Measurements from ENCODE around the gene HAGHL.
A peak's percentile ranks its signal among the peaks of the same experiment; 100 is the strongest.
"Not testable (repeated sequence)": the region's sequence is repeated elsewhere in the genome, so short reads cannot be mapped to it uniquely, and the experiment has no call there.

The HAGHL gene

DNA sequence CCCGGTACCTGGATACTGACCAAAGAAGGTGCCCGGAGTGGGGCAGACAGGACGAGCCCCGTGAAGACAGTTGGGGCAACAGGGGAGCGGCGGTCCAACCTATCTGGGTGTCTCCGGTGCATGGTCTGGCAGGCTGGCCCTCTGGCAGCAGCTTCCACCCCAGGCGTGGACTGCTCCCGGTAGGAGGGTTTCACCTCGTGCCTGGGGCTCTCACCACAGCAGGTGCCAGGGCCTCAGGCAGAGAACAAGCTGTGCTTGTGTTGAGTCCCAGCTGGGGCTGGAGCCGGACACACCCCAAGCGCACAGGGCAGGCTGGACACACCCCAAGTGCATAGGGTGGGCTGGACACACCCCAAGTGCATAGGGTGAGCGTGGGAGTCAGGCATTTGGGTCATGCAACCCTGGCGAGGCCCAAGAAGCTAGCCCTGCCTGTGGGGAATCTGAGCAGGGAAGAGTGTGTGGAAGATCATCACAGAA is 19.8 kb upstream of the HAGHL start:
- no peak for DNase-seq (ENCODE audit: low read depth)

- no peak for DNase-seq (ENCODE audit: low read depth)
Observed at GRCh38 chr16:708019-708418, 18.9 kb upstream of the HAGHL start.

DNA sequence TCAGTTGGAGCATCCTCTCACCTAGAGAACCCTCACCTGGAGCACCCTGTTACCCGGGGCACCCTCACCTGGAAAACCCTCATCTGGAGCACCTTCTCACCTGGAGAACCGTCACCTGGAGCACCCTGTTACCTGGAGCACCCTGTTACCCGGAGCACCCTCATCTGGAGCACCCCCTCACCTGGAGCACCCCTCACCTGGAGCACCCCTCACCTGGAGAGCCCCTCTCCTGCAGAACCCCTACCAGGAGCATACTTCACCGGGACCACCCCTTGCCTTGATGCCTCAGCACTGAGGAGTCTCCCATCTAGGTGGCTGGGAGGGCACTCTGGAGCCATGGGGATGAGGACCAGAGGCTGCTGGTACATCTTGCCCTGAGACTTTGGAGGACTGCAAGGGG is 17.9 kb upstream of the HAGHL start:
- DNase-seq (ENCODE audit: low read depth) = no peak

GRCh38 chr16:709566-710499 is 17.1 kb upstream of the HAGHL start:
- no peak for DNase-seq (ENCODE audit: low read depth)

DNA sequence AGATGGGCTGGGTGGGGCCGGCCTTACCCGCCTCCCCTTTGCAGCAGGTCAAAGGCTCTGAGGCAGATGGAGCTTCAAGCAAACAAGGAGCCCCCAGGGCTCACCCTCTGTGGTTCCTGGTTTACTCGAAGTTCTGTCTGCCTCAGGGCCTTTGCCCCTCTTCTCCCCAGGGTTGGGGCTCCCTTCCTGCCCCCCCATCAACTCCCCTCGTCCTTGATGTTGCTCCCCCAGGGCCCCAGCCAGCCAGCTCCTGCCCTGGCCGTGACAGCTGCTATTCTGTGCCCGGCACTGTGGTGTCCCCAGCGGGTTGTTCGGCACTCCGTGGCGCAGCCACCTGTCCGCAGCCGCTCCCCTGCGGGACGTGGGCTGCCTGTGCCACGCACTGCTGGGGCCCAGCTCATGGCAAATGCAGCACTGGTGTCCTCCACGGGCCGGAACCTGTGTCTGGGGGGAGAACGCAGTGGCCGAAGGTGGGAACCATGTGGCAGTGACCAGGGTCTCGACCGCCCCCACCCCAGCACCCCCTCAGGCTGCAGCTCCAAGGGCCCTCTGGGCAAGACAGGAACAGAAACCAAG is 16.3 kb upstream of the HAGHL start:
- no peak for DNase-seq (ENCODE audit: low read depth)

- DNase-seq (ENCODE audit: low read depth) = no peak
Observed at GRCh38 chr16:711084-711483, 15.8 kb upstream of the HAGHL start.

DNA sequence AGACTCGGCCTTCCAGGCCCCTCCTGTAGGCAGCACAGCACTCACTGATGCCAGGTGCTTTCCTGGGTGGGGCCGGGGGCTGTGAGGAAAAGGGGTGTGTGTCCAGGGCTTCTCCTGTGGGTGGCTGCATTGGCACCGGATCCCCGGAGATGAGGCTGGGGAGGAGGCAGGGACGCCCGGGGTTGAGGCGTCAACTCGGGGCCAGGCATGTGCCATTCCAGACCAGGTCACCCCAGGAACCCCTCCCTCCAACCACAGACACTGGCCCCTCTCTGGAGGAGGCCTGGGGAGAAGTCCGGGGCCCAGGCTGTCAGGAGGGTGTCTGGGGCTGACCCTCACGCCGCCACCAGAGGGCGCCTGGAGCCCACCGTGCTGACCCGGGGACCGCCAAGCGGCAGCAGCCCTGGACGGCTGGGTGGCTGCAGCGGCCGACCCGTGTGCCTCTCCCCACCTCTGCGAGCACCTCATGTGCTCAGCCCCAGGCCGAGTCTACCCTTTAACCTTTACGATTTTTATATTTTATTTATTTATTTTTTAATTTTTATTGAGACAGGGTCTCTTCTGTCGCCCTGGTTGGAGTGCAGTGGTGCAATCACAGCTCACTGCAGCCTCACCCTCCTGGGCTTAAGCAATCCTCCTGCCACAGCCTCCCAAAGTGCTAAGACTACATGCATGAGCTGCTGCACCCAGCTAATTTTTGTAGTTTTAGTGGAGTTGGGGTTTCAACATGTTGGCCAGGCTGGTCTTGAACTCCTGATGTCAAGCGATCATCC is 15.2 kb upstream of the HAGHL start:
- DNase-seq (ENCODE audit: low read depth) = peak; percentile 73

GRCh38 chr16:712740-713250 is 14.1 kb upstream of the HAGHL start:
- not testable (repeated sequence) for DNase-seq (ENCODE audit: low read depth)

GRCh38 chr16:714079-714478 is 12.8 kb upstream of the HAGHL start:
- DNase-seq (ENCODE audit: low read depth) = no peak

DNA sequence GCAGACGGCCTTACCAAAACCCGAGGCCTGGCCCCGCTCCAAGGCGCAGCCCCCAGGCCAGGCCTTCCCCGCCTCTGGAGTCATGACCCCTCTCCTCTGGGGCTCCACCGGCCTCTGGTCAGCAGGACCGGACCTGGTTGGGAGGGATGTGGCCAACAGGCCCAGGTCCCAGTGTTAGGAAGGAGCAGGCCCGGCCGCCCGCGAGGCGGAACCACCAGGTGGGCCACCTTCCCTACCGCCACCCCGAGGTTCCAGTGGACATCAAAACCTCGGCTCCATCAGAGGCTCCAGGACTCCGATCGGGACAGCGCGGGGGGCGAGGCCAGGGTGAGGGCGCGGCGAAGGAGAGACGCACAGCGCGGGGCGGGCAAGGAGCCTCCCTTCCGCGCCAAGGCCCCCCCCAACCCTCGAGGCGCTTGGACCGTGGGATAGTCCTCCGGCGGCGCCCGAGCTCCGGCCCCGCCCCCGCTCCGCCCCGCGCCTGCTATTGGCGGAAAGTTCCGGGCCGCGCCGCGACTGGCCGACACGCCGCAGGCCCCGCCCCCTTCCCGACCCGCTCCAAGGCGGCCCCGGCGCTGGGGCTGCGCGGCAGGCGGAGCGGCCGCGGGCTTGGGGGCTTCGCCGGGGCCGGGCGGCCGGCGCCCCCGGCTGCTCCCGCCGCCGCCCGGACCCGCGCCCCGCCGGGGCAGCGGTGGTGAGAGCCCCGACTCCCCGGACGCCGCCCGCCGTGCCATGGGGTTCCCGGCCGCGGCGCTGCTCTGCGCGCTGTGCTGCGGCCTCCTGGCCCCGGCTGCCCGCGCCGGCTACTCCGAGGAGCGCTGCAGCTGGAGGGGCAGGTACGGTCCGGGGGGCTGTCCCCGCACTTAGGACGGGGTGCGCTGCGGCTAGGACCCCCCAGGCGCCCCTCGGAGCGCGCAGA is 12.1 kb upstream of the HAGHL start, which contains the start of gene METRN:
Gene METRN (plus strand): TSS at position 561 of the 919 bp plus-strand sequence. CDS start 172 bp downstream, at position 733.
- peak; percentile 86 for DNase-seq (ENCODE audit: low read depth)

DNA sequence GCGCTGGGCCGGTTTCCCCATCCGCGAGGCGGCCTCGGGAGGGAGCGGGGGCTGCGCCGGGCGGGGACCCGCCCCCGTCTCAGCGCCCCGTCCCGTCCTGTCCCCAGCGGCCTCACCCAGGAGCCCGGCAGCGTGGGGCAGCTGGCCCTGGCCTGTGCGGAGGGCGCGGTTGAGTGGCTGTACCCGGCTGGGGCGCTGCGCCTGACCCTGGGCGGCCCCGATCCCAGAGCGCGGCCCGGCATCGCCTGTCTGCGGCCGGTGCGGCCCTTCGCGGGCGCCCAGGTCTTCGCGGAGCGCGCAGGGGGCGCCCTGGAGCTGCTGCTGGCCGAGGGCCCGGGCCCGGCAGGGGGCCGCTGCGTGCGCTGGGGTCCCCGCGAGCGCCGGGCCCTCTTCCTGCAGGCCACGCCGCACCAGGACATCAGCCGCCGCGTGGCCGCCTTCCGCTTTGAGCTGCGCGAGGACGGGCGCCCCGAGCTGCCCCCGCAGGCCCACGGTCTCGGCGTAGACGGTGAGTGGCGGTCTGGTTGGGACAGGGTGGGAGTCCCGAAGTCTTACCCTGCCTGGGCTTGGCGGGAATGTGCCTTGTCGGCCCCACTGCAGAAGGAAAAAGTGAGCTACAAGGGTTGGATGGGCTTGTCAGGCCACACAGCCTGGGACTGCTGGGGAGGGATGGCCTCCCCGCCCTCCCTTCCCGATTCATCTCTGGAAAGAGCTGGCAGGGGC is 11.3 kb upstream of the HAGHL start:
- no peak for DNase-seq (ENCODE audit: low read depth)

DNA sequence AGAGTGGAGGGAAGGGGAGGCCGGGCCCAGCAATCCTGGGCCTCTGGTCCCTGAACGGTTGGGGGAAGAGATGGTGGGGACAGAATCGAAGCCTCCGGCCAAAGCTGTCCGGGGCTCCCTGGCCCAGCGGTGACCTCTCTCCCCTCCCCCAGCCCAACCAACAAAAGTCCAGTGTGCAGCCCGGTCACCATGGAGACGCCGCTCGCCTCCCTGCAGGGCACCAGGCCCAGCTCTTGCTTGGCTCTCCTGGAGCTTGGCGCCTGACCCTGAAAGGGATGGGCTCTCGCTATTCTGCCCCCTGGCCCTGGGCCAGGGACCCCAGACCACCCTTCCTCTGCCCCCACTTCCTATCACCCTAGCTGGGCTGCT is 10.7 kb upstream of the HAGHL start:
- DNase-seq (ENCODE audit: low read depth) = no peak

DNA sequence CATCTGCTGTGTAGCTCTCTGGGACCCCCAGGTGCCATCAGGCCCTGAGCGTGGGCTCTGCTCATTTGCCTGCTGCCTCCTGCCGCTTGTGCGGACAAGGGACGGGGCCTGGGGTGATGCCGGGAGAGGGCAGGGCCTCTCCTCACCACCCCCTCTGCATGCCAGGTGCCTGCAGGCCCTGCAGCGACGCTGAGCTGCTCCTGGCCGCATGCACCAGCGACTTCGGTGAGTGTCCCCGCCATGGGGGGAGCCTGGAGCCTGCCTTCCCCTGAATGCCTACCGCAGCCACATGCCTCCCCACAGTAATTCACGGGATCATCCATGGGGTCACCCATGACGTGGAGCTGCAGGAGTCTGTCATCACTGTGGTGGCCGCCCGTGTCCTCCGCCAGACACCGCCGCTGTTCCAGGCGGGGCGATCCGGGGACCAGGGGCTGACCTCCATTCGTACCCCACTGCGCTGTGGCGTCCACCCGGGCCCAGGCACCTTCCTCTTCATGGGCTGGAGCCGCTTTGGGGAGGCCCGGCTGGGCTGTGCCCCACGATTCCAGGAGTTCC is 10.1 kb upstream of the HAGHL start:
- no peak for DNase-seq (ENCODE audit: low read depth)

- DNase-seq (ENCODE audit: low read depth) = no peak
Observed at GRCh38 chr16:717450-718245, 9.3 kb upstream of the HAGHL start.

- DNase-seq (ENCODE audit: low read depth) = no peak
Observed at GRCh38 chr16:718389-718788, 8.5 kb upstream of the HAGHL start.

GRCh38 chr16:718922-719321 is 8.0 kb upstream of the HAGHL start:
- no peak for DNase-seq (ENCODE audit: low read depth)

GRCh38 chr16:719815-720446 is 7.0 kb upstream of the HAGHL start:
- no peak for DNase-seq (ENCODE audit: low read depth)

DNA sequence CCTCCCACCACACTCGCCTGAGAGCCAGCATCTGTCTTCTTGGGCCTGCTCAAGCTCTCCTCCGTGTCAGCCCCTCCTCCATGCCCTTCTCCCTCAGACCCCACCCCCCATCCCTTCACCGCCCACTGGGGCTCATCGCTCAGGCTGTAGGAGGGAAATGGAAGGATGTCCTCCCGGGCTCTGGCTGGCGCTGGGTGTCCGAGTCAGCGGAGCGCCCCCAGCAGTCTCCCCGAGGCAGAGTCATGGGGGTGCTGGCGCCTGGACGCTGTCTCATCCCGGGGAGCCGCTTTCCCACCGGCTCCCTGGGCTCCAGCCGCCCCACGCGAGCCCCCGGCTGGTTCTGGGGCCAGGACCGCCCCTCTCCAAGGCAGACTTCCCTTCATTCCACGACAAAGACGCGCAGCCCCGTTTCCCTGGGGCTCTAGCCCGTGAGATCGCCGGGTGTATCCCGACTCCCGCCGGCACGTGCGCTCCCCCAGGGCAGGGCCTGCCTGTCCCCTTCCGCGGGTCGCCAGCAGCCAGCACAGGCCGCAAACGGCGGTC is 6.4 kb upstream of the HAGHL start:
- DNase-seq (ENCODE audit: low read depth) = no peak
